GM19238 (cell line): ENCODE data around the gene ADGRV1.

Experiments
- DNase-seq: peaks from one replicate; pipeline ENCODE4 v3.0.0; 2011; ENCODE audit warnings: low spot score; ENCODE audit not compliant: insufficient read length

Gene ADGRV1, protein sequence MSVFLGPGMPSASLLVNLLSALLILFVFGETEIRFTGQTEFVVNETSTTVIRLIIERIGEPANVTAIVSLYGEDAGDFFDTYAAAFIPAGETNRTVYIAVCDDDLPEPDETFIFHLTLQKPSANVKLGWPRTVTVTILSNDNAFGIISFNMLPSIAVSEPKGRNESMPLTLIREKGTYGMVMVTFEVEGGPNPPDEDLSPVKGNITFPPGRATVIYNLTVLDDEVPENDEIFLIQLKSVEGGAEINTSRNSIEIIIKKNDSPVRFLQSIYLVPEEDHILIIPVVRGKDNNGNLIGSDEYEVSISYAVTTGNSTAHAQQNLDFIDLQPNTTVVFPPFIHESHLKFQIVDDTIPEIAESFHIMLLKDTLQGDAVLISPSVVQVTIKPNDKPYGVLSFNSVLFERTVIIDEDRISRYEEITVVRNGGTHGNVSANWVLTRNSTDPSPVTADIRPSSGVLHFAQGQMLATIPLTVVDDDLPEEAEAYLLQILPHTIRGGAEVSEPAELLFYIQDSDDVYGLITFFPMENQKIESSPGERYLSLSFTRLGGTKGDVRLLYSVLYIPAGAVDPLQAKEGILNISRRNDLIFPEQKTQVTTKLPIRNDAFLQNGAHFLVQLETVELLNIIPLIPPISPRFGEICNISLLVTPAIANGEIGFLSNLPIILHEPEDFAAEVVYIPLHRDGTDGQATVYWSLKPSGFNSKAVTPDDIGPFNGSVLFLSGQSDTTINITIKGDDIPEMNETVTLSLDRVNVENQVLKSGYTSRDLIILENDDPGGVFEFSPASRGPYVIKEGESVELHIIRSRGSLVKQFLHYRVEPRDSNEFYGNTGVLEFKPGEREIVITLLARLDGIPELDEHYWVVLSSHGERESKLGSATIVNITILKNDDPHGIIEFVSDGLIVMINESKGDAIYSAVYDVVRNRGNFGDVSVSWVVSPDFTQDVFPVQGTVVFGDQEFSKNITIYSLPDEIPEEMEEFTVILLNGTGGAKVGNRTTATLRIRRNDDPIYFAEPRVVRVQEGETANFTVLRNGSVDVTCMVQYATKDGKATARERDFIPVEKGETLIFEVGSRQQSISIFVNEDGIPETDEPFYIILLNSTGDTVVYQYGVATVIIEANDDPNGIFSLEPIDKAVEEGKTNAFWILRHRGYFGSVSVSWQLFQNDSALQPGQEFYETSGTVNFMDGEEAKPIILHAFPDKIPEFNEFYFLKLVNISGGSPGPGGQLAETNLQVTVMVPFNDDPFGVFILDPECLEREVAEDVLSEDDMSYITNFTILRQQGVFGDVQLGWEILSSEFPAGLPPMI (N-terminal part only)

DNA sequence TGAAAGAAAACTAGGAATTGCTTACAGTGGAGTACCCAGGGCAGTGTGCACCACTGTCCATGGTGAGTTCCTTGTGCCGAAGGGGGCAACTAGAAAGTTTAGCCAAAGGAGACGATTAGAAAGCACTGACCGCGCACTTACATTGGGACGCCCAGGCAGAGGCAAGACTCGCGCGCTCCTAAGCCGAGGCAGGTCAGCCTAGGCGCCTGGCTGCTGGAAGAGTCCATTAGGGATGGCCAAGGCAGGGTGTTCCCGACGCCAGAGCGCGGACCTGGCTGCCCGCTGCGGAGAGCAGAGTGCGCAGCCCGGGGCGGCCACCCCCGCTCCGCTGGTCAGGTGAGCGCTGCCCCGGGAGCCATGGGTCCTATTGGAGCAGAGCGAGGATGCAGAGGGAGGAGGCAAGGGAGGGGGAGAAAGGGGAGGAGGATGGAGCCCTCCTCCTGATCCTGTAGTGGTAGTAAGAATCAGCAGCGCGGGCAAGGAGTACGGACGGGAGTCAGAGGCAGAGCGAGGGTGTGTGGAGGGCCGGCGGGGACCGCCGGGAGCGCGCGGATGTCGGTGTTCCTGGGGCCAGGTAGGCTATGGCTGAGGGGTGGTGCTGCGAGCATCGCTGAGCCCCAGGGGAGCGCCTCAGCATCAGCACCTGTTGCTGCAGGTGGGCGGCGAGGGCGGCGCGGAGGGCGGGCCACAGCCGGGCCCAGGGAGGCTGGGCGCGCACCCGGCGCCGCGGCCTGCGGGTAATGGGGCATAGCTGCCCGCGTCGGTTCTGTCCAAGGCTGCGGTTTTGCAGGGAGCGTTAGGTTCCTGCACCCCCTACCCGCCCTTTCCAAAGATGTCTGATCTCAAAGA lies at the start of gene ADGRV1:
ADGRV1 (plus strand) TSS at position 454 of the 849 bp plus-strand sequence; CDS start at position 553, 99 bp downstream.
- no peak for DNase-seq

- DNase-seq = no peak
Measured at GRCh38 chr5:90510438-90510837, 48.2 kb upstream of the ADGRV1 start.

GRCh38 chr5:90514520-90514919 lies 44.1 kb upstream of the ADGRV1 start:
- no peak for DNase-seq

DNA sequence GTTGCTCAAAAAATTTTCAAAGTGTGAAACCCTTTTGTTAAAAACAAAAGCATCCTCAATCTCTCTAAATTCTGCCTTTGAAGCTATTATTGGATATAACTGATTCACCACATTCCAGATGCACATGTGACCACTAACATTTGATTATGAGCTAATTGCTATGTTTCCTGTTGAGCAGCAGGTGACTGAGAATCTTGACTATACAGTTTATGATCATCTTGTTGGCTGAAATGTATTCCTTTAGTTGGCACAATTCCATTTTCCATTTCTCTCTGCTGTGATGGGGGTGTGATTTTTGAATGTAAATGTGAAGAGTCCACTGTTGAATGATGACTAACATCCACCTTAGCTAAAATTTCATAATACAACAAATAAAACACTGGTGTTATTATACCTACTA lies 39.9 kb upstream of the ADGRV1 start:
- DNase-seq = no peak

DNA sequence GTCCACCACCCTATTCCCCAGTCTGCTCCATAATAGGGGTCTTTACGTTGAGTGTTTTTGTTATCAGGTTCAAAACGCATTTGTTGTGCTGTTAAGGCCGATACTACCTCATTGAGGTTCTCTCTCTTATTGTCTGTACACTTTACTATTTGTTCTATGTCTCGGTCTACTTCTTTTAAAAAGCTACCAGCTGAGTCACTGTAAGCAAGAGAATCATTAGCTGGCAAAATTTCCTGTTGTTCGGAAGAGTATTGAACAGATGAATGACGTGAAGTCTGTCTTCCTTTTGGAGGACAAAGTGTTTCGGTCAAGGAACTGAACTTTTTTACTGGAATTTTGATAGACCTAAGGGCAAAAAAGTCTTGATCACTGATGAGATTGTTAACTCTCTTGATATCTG lies 39.5 kb upstream of the ADGRV1 start:
- no peak for DNase-seq

GRCh38 chr5:90528601-90529193 lies 29.9 kb upstream of the ADGRV1 start:
- DNase-seq = no peak

- DNase-seq = peak; percentile 83
Measured at GRCh38 chr5:90529194-90529938, 29.2 kb upstream of the ADGRV1 start, which contains the start of gene LYSMD3. LYSMD3 (minus strand) TSS chr5:90529584; CDS start chr5:90525289, 4,295 bp downstream.

DNA sequence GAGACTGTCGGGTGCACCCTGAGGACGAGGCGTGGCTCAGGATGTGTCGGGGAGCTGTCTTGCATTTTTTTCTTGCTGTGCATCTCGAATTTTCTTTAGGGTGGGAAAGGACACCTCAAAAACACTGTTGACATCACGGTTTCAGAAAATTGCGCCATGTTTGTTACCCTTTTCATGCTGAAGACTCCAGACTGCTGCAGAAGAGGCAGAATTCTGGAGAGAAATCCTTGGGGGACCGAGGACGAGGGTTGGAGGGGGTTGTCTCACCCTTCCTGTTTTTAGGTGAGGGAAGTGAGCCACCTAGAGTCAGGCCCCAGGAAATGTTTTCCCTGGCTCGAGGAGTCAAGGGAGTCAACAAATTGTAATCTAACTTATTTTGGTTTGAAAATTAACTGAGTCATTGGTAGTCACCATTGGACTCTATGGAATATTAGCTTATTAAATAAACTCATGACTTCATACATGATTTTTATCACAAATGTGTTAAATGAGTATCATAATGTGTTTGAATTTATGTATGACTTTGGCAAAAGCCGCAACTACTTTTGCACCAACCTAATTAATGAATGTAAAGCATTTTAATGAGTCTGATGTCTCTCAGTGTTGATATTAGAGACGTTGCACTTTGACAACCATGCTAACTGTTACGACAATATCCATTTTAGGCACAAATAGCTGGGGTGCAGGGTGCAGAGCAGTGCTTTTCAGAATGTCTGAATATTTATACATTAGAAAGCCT lies 28.5 kb upstream of the ADGRV1 start:
- DNase-seq = peak; percentile 19

DNA sequence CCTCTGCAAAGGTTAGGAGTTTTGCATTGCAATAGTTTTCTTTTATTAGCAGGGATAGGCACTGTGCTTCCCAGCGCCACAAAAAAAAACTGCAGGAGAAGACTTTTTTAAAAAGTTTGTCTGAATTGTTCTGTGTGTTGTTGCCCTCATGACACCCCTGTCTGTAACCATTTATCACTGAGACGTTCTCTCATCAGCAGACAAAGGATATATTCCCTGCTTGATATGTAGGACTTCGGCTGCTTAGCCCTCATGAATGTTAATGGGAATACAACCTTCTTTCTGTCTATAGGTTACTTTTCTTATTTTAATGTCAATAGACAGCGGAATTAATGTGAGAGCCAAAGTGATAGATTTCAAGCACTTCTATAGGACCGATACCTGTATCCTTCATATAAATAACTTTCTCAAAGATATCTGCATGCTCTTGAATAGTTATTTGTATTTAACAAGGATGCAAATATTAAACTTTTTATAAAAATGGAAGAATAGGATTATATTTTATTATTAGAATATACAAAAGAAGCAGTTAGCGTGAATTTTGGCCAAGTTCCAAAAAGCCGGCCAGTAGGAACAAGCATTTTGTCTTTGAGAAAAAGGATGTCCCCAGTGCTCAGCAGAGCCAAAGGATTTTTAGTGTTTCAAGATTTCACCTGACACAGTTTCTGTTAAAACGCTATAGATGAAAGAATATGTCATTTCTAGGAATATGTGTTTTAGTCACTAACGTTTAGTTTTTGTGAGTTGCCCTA lies 27.7 kb upstream of the ADGRV1 start:
- no peak for DNase-seq

GRCh38 chr5:90533794-90534193 lies 24.8 kb upstream of the ADGRV1 start:
- DNase-seq = no peak

DNA sequence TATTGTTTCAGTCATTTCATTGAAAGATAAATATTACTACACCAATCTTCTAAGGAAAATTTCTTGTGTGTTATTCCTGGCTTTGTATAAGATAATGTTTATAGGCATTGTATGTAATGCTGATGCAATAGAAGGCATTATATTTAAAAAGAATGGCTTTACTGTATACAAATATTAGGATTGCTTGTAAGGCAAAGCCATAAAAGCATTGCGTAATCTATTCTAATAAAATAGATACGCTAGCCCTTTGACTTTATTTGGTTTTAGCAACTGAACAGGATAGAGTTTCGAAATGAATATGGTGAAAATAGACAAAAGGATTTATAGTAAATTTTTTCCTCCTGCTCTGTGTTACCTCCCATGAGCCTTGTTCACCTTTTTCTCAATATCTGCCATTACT lies 23.7 kb upstream of the ADGRV1 start:
- DNase-seq = no peak

DNA sequence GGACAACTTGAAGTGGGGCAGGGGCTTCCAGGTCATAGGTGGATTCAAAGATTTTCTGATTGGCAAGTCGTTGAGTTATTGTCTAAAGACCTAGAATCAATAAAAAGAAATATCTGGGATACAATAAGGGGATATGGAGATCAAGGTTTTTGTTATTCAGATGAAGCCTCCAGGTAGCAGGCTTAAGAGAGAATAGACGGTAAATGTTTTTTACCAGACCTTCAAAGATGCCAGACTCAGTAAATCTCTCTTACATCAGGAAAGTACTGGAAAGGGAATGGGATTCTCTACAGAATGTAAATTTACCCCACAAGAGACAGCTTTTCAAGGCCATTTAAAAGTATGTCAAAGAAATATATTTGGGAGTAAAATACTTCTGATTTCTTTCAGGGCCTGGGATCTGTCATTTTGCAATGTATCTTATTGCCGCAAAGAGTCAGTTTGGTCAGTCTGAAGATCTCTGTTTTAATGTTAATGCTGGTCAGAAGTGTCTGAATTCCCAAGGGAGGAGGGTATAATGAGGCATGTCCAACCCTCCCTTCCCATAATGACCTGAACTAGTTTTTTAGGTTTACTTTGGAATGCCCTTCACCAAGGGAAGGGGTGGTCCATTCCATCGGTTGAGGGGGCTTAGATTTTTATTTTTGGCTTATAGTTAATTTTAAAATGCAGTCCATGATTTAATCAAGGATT lies 15.6 kb upstream of the ADGRV1 start:
- DNase-seq = no peak

GRCh38 chr5:90545511-90545910 lies 13.1 kb upstream of the ADGRV1 start:
- DNase-seq = no peak

DNA sequence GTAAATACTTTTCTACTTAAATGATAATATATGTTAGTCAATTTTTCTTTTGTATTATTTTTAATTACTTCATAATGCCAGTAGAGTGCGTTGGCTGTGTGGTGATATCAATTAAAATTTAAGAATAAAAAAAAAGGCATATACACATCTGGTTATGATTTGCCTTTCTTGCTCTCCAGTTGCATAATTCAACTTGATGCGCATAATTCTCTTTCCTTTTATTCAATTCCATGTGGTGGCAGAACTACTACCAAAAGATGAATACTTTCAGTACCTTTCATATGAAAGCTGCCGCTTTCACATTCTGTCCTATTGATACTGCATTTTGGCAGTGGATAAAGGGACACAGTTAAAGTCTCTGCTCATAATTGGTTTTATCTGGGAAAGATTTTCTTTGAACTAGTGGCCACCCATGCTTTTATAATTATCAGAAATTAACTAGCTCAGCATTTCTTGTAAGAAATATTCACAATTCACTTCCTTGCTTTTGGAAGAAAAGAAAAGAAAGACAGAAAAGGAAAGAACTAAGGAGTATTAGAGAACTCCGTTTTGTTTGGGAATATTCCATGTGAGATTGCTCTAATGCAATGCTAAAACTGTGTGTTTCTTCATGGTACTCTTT lies 12.3 kb upstream of the ADGRV1 start:
- no peak for DNase-seq

- no peak for DNase-seq
Measured at GRCh38 chr5:90547072-90547536, 11.5 kb upstream of the ADGRV1 start.

DNA sequence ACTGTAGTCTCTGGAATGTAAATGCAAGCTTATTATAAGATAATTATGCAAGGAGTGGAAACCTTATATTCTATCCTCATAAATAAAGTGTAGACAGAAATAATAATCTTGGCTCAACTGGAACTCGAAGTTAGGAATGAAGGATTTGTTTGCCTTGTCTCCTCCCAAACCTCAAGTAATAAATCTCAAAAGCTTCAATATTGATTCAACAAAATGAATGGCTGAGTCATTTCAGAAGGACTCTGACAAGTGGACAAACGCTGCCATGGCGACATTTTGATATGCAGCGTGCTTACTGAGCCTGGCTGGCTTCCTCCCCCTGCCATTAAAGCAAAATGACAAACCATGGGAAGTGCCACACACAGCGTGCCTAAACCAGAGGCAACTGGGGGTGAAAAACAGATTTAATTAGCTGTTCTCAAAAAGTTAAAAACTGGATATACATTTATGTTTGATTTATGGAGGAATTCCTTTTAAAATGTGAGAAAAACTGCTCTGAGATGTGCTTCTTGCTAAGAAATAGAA lies 10.5 kb upstream of the ADGRV1 start:
- DNase-seq = no peak

DNA sequence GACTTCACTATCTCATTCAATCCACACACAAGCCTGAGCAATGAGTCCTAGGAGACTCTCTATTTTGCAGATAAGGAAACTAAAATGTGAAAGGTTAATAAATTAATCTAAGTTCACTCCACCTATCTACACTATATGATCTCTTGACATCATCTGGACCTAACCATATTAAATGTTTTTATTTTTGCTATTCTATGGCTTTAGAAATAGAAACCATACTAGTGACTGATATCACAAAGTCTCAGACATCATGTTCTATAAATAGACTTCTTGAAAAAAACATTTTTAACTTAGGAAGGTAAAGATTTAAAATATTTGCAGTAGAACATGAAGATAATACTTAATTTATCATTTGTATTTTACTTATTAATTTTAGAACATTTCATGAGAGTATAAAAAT lies 9.4 kb upstream of the ADGRV1 start:
- no peak for DNase-seq
